GM18498 (cell line): ENCODE measurements around the gene IFITM2.
"Not testable (repeated sequence)": the region's sequence is repeated elsewhere in the genome, so short reads cannot be mapped to it uniquely, and the experiment has no call there.

ENCODE experiments used
- ATAC-seq: cut with Tn5 transposase; IDR thresholded peaks from one replicate; pipeline ENCODE4 v1.9.1; 2021; ENCODE audit warnings: mild to moderate bottlenecking, moderate library complexity; ENCODE audit not compliant: unreplicated experiment

Gene IFITM2

GRCh38 chr11:307766-308708 is at the start of gene IFITM2:
TSS of gene IFITM2 (plus strand) at chr11:307816. CDS start at chr11:308193, 377 bp downstream.
- not testable (repeated sequence) for ATAC-seq

GRCh38 chr11:259413-259812 is 48.2 kb upstream of the IFITM2 start:
- no peak for ATAC-seq

GRCh38 chr11:261624-262023 is 46.0 kb upstream of the IFITM2 start:
- no peak for ATAC-seq

- no peak for ATAC-seq
These were observed 40.8 kb upstream of the IFITM2 start for GRCh38 chr11:266676-267439.

- ATAC-seq = no peak
These were observed 40.1 kb upstream of the IFITM2 start for GRCh38 chr11:267491-267994.

GRCh38 chr11:268716-269145 is 38.9 kb upstream of the IFITM2 start:
- ATAC-seq = peak; percentile 60

GRCh38 chr11:269146-269890 is 38.3 kb upstream of the IFITM2 start:
- peak; percentile 67 for ATAC-seq

GRCh38 chr11:270451-271318 is 36.9 kb upstream of the IFITM2 start:
- ATAC-seq = no peak

- no peak for ATAC-seq
These were observed 36.3 kb upstream of the IFITM2 start for GRCh38 chr11:271319-271715.

GRCh38 chr11:272195-272930 is 35.3 kb upstream of the IFITM2 start:
- no peak for ATAC-seq

- no peak for ATAC-seq
These were observed 34.8 kb upstream of the IFITM2 start for GRCh38 chr11:272931-273198.

- ATAC-seq = no peak
These were observed 31.4 kb upstream of the IFITM2 start for GRCh38 chr11:276219-276618.

- no peak for ATAC-seq
These were observed 29.3 kb upstream of the IFITM2 start, which contains the start of gene NLRP6 for GRCh38 chr11:278001-278951. TSS of gene NLRP6 (plus strand) at chr11:278407. CDS start at chr11:278570, 163 bp downstream.

GRCh38 chr11:279040-279965 is 28.3 kb upstream of the IFITM2 start:
- ATAC-seq = no peak

GRCh38 chr11:279966-280705 is 27.5 kb upstream of the IFITM2 start:
- no peak for ATAC-seq

- ATAC-seq = no peak
These were observed 26.7 kb upstream of the IFITM2 start for GRCh38 chr11:280706-281485.
